Cardiac septum (tissue), 1 donor: ENCODE measurements around the gene GLT8D1. TPM values are rescaled to one million over a fixed set of nuclear protein-coding genes. Genes with fewer than 3 reads are reported as not detected.
"Not testable (repeated sequence)": the region's sequence is repeated elsewhere in the genome, so short reads cannot be mapped to it uniquely, and the experiment has no call there.

Experiments
- DNase-seq: peaks from one replicate; pipeline ENCODE4 v3.0.0-alpha.2; 2020; ENCODE audit warnings: low spot score
- intact Hi-C: fragments of 100-400 bp; cut with DNase I; formaldehyde crosslinking; loops from one replicate; pipeline ENCODE4 v1.14.0; 2022
- long read RNA-seq: library from polyadenylated mRNA; unstranded; transcript quantifications from one replicate; pipeline ENCODE4 v2.0.0, GENCODE V29; 2021
- total RNA-seq: library from RNA; stranded (reverse); fragmentation: NEBNext Ultra II Directional; extraction: Animal tissue kit (Norgen Biotek cat#: 25700); gene quantifications from one replicate; pipeline ENCODE4 v1.2.1, GENCODE V29; 2021
- donor health status: DM: no; HTN: no; CAD: no.

Gene GLT8D1, protein sequence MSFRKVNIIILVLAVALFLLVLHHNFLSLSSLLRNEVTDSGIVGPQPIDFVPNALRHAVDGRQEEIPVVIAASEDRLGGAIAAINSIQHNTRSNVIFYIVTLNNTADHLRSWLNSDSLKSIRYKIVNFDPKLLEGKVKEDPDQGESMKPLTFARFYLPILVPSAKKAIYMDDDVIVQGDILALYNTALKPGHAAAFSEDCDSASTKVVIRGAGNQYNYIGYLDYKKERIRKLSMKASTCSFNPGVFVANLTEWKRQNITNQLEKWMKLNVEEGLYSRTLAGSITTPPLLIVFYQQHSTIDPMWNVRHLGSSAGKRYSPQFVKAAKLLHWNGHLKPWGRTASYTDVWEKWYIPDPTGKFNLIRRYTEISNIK
- 29.1 TPM for total RNA-seq
- long read RNA-seq, transcript GLT8D1-201 (10 exons, 1,849 nt) = major isoform, 14 of 50 reads
- long read RNA-seq, partial matches to known transcripts = 3 of 50 reads
- long read RNA-seq, other reads (novel, unspliced or antisense) = 32 of 50 reads

GRCh38 chr3:52705688-52706686 is at the start of gene GLT8D1, which contains the start of gene SPCS1:
Gene GLT8D1 (minus strand): TSS chr3:52705791. CDS start chr3:52700460, 5,331 bp downstream.
Gene SPCS1 (plus strand): TSS chr3:52706106. CDS start chr3:52706247, 141 bp downstream.
- intact Hi-C loops = loop anchor here (2.0 kb wide), 1 partner anchor 21 kb away; the partner anchor contains the start of gene PBRM1

GRCh38 chr3:52754373-52754772 is 48.8 kb upstream of the GLT8D1 start:
- no peak for DNase-seq
- intact Hi-C loops = no loop called here

More at GRCh38 chr3:52705688-52706686, at the start of gene GLT8D1, which contains the start of gene SPCS1:
- peak; percentile 93 for DNase-seq

DNA sequence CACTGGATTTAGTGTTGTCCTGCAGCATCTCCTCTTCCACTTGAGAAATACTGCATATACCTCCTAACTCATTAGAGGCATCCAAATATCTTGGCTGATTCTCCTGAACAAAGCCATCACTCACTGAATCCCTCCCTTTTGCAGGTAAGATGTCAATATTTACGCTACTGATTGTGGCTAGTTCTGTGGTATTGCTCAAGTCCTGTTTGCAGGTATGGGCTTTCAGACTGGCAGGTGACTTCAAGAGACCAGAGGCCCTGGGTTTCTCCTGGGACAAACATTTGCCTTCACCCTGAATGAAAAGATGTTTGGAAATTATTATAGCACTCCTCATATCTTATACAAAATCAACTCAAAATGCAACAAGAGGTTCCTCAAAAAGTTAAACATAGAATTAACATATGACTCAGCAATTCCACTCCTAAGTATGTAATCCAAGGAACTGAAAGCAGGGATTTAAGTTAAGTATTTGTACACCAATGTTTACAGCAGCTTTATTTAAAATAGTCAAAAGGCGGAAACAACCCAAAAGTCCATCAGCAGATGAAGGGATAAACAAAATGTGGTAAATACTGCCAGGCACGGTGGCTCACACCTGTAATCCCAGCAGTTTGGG is 46.6 kb upstream of the GLT8D1 start:
- no peak for DNase-seq
- intact Hi-C loops = no loop called here

DNA sequence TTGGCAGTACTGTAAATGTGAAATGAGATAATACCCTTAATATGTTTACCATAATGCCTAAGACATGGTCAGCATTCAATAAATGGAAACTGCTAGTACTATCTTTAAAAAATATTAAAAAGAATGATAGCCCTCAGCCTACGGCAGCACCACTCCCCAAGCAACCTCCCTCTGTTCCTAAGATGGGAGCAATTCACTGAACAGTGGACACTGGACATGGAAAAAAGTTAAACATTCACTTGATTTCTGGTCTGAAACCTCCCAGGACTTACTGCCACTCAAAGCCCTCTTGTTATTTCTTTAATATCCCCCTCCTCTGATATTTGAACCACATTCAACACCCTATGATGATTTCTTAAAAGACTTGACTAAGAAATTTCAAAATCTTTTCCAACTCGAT is 38.1 kb upstream of the GLT8D1 start:
- intact Hi-C loops = loop anchor here (2.0 to 10.0 kb wide), 2 partner anchors 191 to 329 kb away; no protein-coding TSS in a partner anchor

DNA sequence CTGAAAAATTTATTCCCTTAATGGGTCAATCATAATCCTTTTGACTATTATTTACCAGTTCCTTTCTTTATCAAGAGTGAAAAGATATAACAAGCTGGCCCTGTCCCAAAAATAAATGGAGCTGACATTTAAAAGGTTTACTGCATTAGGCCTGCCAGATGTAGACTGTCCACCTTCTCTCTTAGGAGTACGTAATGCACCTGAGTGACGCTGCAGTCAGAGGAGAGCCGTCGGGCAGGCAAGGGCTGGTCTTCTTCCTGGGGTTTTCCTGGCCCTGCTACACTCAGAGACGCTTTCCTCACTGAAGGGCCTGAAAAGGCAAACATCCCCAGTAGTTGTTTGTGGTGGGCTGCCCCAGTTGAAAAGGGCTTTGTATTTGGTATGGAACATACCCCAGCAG is 37.6 kb upstream of the GLT8D1 start:
- intact Hi-C loops = loop anchor here (2.0 to 10.0 kb wide), 2 partner anchors 192 to 330 kb away; no protein-coding TSS in a partner anchor

More for the DNA sequence above, 38.1 kb upstream of the GLT8D1 start:
- DNase-seq = no peak

DNA sequence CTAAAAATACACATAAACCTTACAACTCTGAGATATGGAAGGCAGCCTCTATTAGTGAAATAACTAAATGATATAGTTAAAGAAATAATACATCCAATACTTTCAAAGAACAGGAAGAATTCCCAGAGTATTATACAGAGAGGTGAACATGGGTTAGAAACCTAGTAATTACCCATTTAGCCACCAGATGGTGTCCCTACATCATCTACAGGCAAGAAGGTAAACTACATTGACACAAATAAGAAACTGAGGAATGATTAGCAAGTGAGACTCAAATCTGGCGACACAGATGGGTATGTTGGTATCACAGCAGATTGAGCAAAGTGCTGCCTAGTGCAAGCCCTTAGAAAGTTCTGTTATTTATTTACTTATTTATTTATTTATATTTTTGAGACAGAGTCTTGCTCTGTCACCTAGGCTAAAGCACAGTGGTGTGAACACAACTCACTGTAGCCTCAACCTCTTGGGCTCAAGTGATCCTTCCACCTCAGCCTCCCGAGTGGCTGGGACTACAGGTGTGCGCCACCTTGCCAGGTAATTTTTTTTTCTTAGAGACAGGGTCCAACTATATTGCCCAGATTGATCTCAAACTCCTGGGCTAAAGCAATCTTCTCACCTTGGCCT is 36.9 kb upstream of the GLT8D1 start:
- intact Hi-C loops = loop anchor here (2.0 to 10.0 kb wide), 2 partner anchors 192 to 330 kb away; no protein-coding TSS in a partner anchor
- no peak for DNase-seq

More for the DNA sequence above, 37.6 kb upstream of the GLT8D1 start:
- DNase-seq = no peak

GRCh38 chr3:52739730-52740129 is 34.1 kb upstream of the GLT8D1 start:
- no peak for DNase-seq
- intact Hi-C loops = loop anchor here (10.0 kb wide), 1 partner anchor 195 kb away; no protein-coding TSS in a partner anchor

DNA sequence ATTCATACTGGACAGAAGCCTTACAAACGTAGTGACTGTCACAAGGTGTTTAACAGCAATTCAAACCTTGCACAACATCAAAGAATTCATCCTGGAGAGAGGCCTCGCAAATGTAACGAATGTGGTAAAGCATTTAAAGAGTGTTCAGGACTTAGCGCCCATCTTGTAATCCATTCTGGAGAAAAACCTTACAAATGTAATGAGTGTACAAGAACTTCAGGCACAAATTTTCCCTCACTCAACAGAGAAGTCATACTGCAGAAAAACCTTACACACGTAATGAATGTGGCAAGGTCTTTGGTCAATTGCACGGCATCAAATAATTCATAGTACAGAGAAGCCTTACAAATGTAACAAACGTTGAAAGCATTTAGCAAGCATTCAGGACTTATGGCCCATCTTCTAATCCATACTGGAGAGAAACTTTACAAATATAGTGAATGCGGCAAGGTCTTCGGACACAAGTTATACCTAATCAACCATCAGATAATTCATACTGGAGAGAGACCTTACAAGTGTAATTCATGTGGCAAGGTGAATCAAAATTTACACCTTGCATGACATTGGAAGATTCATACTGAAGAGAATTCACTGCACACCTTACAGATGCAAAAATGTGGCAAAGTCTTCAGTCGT is 27.8 kb upstream of the GLT8D1 start:
- DNase-seq = no peak
- intact Hi-C loops = no loop called here

DNA sequence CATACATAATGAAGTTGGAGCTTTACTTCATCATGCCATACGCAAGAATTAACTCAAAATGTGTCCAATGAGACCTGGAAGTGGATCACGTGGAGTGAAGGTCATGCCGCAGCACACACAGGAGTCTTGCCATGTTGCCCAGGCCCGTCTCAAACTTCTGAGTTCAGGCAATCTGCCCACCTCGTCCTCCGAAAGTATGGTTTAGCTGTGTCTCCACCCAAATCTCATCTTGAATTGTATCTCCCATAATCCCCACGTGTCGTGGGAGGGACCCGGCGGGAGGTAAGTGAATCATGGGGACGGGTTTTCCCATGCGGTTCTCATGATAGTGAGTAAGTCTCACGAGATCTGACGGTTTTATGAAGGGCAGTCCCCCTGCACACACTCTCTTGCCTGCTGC is 26.0 kb upstream of the GLT8D1 start:
- intact Hi-C loops = no loop called here

GRCh38 chr3:52730681-52731080 is 25.1 kb upstream of the GLT8D1 start:
- intact Hi-C loops = no loop called here
- DNase-seq = no peak

More for the DNA sequence above, 26.0 kb upstream of the GLT8D1 start:
- no peak for DNase-seq

DNA sequence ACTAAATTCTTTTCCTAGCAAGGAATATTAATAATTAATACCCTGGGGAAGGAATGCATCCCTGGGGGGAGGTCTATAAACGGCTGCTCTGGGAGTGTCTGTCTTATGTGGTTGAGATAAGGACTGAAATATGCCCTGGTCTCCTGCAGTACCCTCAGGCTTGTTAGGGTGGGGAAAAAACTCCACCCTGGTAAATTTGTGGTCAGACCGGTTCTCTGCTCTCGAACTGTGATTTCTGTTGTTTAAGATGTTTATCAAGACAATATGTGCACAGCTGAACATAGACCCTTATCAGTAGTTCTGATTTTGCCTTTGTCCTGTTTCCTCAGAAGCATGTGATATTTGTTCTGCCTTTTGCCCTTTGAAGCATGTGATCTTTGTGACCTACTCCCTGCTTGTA is 23.2 kb upstream of the GLT8D1 start:
- intact Hi-C loops, DNase-seq: not testable (repeated sequence)

GRCh38 chr3:52724511-52724910 is 18.9 kb upstream of the GLT8D1 start:
- intact Hi-C loops = no loop called here
- DNase-seq = no peak

GRCh38 chr3:52723935-52724334 is 18.3 kb upstream of the GLT8D1 start:
- no peak for DNase-seq
- intact Hi-C loops = no loop called here

DNA sequence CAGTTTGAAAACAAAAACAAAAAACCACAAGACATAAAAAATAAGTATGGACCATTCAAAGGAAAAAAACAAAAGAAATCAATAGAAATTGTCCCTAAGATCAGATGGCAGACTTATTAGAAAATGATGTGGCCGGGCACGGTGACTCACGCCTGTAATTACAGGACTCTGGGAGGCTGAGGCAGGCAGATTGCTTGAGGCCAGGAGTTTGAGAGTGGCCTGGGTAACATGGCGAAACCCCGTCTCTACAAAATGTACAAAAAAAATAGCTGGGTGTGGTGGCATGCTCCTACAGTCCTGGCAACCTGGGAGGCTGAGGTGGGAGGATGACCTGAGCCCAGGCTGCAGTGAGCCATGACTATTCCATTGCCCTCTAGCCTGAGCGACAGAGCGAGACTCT is 16.9 kb upstream of the GLT8D1 start:
- intact Hi-C loops = no loop called here
- no peak for DNase-seq

GRCh38 chr3:52721730-52722008 is 16.1 kb upstream of the GLT8D1 start:
- no peak for DNase-seq
- intact Hi-C loops = no loop called here

GRCh38 chr3:52721002-52721729 is 15.6 kb upstream of the GLT8D1 start:
- intact Hi-C loops = no loop called here
- no peak for DNase-seq

DNA sequence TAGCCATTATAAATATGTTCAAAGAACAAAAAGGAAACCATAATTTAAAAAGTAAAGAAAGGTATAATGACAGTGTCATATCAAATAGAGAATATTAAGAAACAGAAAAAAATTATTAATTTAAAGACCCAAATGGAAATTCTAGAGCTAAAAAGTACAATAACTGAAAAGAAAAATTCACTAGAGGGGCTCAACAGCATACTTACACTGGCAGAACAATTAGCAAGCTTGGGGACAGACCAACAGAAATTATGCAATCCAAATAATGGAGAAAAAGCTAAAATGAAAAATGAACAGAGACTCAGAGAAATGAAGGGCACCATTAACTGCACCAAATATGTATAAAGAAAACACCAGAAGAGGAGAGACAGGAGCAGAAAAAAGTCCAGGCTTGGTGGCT is 14.0 kb upstream of the GLT8D1 start:
- no peak for DNase-seq
- intact Hi-C loops = no loop called here
